Measurements from ENCODE around the gene TSKU.
A peak's percentile ranks its signal among the peaks of the same experiment; 100 is the strongest.
"Not testable (repeated sequence)": the region's sequence is repeated elsewhere in the genome, so short reads cannot be mapped to it uniquely, and the experiment has no call there.

TSKU gene

GRCh38 chr11:76788661-76789442 lies 5.7 kb downstream of the TSKU start:
- DNase-seq (ENCODE audit: low spot score) = peak; percentile 55

GRCh38 chr11:76789443-76789719 lies 6.2 kb downstream of the TSKU start:
- no peak for DNase-seq (ENCODE audit: low spot score)

- DNase-seq (ENCODE audit: low spot score) = no peak
Observed at GRCh38 chr11:76790251-76790650, 7.1 kb downstream of the TSKU start.

- DNase-seq (ENCODE audit: low spot score) = not testable (repeated sequence)
Observed at GRCh38 chr11:76791002-76791770, 8.0 kb downstream of the TSKU start.

GRCh38 chr11:76791861-76792260 lies 8.7 kb downstream of the TSKU start:
- DNase-seq (ENCODE audit: low spot score) = no peak

- DNase-seq (ENCODE audit: low spot score) = no peak
Observed at GRCh38 chr11:76792505-76793264, 9.5 kb downstream of the TSKU start.

- no peak for DNase-seq (ENCODE audit: low spot score)
Observed at GRCh38 chr11:76793391-76794291, 10.5 kb downstream of the TSKU start.

GRCh38 chr11:76794371-76795289 lies 11.5 kb downstream of the TSKU start:
- DNase-seq (ENCODE audit: low spot score) = no peak

GRCh38 chr11:76795290-76795935 lies 12.3 kb downstream of the TSKU start:
- no peak for DNase-seq (ENCODE audit: low spot score)

- no peak for DNase-seq (ENCODE audit: low spot score)
Observed at GRCh38 chr11:76795936-76796441, 12.8 kb downstream of the TSKU start.

- DNase-seq (ENCODE audit: low spot score) = no peak
Observed at GRCh38 chr11:76796511-76797198, 13.5 kb downstream of the TSKU start.

GRCh38 chr11:76797341-76798201 lies 14.4 kb downstream of the TSKU start:
- DNase-seq (ENCODE audit: low spot score) = no peak

GRCh38 chr11:76798202-76798581 lies 15.0 kb downstream of the TSKU start:
- no peak for DNase-seq (ENCODE audit: low spot score)

- no peak for DNase-seq (ENCODE audit: low spot score)
Observed at GRCh38 chr11:76798671-76799065, 15.5 kb downstream of the TSKU start.

GRCh38 chr11:76799066-76799804 lies 16.1 kb downstream of the TSKU start:
- DNase-seq (ENCODE audit: low spot score) = peak; percentile 45

GRCh38 chr11:76800466-76801200 lies 17.5 kb downstream of the TSKU start:
- no peak for DNase-seq (ENCODE audit: low spot score)

- DNase-seq (ENCODE audit: low spot score) = no peak
Observed at GRCh38 chr11:76801225-76801624, 18.1 kb downstream of the TSKU start.

All from putamen (tissue), 1 donor.